B cell (primary cell): ENCODE measurements around the gene METTL4. TPM values are rescaled to one million over a fixed set of nuclear protein-coding genes. Genes with fewer than 3 reads are reported as not detected.

Source experiments
- ATAC-seq: fragments of 200-7000 bp; cut with Tn5 transposase; one replicate; pipeline ENCODE4 v1.10.0; 2021; ENCODE audit warnings: low read depth, mild to moderate bottlenecking, moderate number of reproducible peaks, moderate library complexity
- CTCF ChIA-PET: fragments of 350-600 bp; sonication (Branson Sonifier 250); formaldehyde crosslinking; loops from one replicate; lab custom pipeline; 2021; ENCODE audit warnings: antibody characterized with exemption, inconsistent platforms; lab: Charles Lee
- POLR2A ChIA-PET: fragments of 350-600 bp; sonication (Branson Sonifier 250); formaldehyde crosslinking; loops from one replicate; lab custom pipeline; 2021; ENCODE audit warnings: antibody characterized with exemption; lab: Charles Lee
- DNase-seq: peaks from one replicate; pipeline ENCODE4 v3.0.0; 2013
- H2AFZ ChIP-seq: 2 replicates; pipeline ENCODE4 v1.6.1; 2012; ENCODE audit warnings: mild to moderate bottlenecking, low read depth, low read length; ENCODE audit not compliant: insufficient read depth, poor library complexity, severe bottlenecking
- H3K27ac ChIP-seq, 2 donors: 1 replicate in 1 of 2; 2 replicates in 1 of 2; pipeline ENCODE4 v1.5.1; 2012 to 2013; ENCODE audit warnings: low read length in 2 of 2, mild to moderate bottlenecking in 2 of 2, moderate library complexity in 1 of 2
- H3K27me3 ChIP-seq, 4 experiments: fragments of 200-600 bp in 1 of 4; sonication (generic) in 1 of 4; replicated peaks in 1 of 4; 1 replicate in 2 of 4; 2 replicates in 2 of 4; pipeline versions ENCODE4 v1.6.1 to v1.7.0; 2013 to 2016; ENCODE audit warnings: low read length in 3 of 4, mild to moderate bottlenecking in 2 of 4, mixed read lengths in 1 of 4, moderate library complexity in 1 of 4; ENCODE audit not compliant: insufficient read depth in 4 of 4, control insufficient read depth in 3 of 4; ENCODE audit errors: control extremely low read depth in 1 of 4
- H3K36me3 ChIP-seq, 2 experiments: replicated peaks in 1 of 2; 1 replicate in 1 of 2; 2 replicates in 1 of 2; pipeline versions ENCODE4 v1.6.1 to v1.7.1; 2013; ENCODE audit warnings: low read length in 1 of 2; ENCODE audit not compliant: insufficient read depth in 2 of 2, control insufficient read depth in 1 of 2; ENCODE audit errors: control extremely low read depth in 1 of 2, extremely low read depth in 1 of 2
- H3K4me1 ChIP-seq, 2 donors: fragments of 200-600 bp in 1 of 2; sonication (generic) in 1 of 2; 1 replicate in 1 of 2; 2 replicates in 1 of 2; pipeline versions ENCODE4 v1.5.1 to v1.6.1; 2013 to 2017; ENCODE audit warnings: low read length in 2 of 2; ENCODE audit not compliant: control insufficient read depth in 2 of 2, insufficient read depth in 2 of 2
- H3K4me2 ChIP-seq: replicated peaks from 2 replicates; pipeline ENCODE3; 2012; ENCODE audit warnings: mild to moderate bottlenecking, low read depth, low read length; ENCODE audit not compliant: poor library complexity, severe bottlenecking
- H3K4me3 ChIP-seq, 5 experiments: fragments of 200-600 bp in 1 of 5; sonication (generic) in 1 of 5; 1 replicate in 3 of 5; 2 replicates in 2 of 5; pipeline versions ENCODE4 v1.5.1 to v1.7.0; 2011 to 2016; ENCODE audit warnings: low read length in 4 of 5, mild to moderate bottlenecking in 4 of 5, low read depth in 2 of 5, control low read depth in 1 of 5, moderate library complexity in 1 of 5; ENCODE audit not compliant: insufficient read depth in 1 of 5; ENCODE audit errors: control extremely low read depth in 1 of 5, extremely low read depth in 1 of 5
- H3K79me2 ChIP-seq: fragments of 200-600 bp; sonication (generic); one replicate; pipeline ENCODE4 v1.6.0; 2016; ENCODE audit warnings: low read length; ENCODE audit not compliant: control insufficient read depth, insufficient read depth
- H3K9ac ChIP-seq: fragments of 200-600 bp; sonication (generic); 2 replicates; pipeline ENCODE4 v1.6.1; 2017; ENCODE audit warnings: mild to moderate bottlenecking, low read length, moderate library complexity
- H3K9me3 ChIP-seq, 3 donors: one replicate each; pipeline versions ENCODE4 v1.6.1 to v1.7.1; 2013; ENCODE audit warnings: low read length in 2 of 3; ENCODE audit not compliant: control insufficient read depth in 2 of 3, insufficient read depth in 1 of 3; ENCODE audit errors: control extremely low read depth in 1 of 3
- H4K20me1 ChIP-seq: 2 replicates; pipeline ENCODE4 v1.6.0; 2012; ENCODE audit warnings: mild to moderate bottlenecking, low read length; ENCODE audit not compliant: insufficient read depth, control insufficient read depth, poor library complexity, severe bottlenecking
- H3K27ac Mint-ChIP-seq: one replicate; pipeline ENCODE4 v1.8.0; 2021; ENCODE audit warnings: mixed read lengths
- H3K27me3 Mint-ChIP-seq: one replicate; pipeline ENCODE4 v1.8.0; 2021; ENCODE audit warnings: mixed read lengths
- H3K4me1 Mint-ChIP-seq: one replicate; pipeline ENCODE4 v1.8.0; 2021; ENCODE audit warnings: mixed read lengths
- H3K4me3 Mint-ChIP-seq: one replicate; pipeline ENCODE4 v1.8.0; 2021; ENCODE audit warnings: mixed read lengths
- H3K9me3 Mint-ChIP-seq: one replicate; pipeline ENCODE4 v1.8.0; 2022; ENCODE audit warnings: mixed read lengths; ENCODE audit not compliant: insufficient read depth
- EZH2 ChIP-seq: IDR thresholded peaks from 2 replicates; pipeline ENCODE4 v1.6.1; 2012; ENCODE audit warnings: borderline replicate concordance, low read depth, mild to moderate bottlenecking, moderate library complexity, low read length; ENCODE audit not compliant: insufficient read depth, poor library complexity, severe bottlenecking
- WGBS: methylation state at CpG from one replicate; pipeline ENCODE4 v1.1.5; 2013; ENCODE audit warnings: missing lambda C conversion rate; ENCODE audit not compliant: insufficient coverage; 5-methylcytosine and 5-hydroxymethylcytosine counted together
- intact Hi-C: fragments of 100-400 bp; cut with micrococcal nuclease; formaldehyde crosslinking; loops from one replicate; pipeline ENCODE4 v1.10.0; 2022
- polyA plus RNA-seq: library from polyadenylated mRNA; depleted of rRNA; stranded (reverse); fragments of >200 nt; gene quantifications from 2 replicates; pipeline ENCODE4 v1.2.3, GENCODE V29; 2012
- total RNA-seq, 2 donors: library from RNA; stranded (reverse); fragments of 120-200 nt in 1 of 2; gene quantifications; 1 replicate in 1 of 2; 2 replicates in 1 of 2; pipeline versions ENCODE4 v1.2.3 to v1.2.4, GENCODE V29; 2013 to 2022
- TF ChIP-seq, protein P1 (sequence below): fragments of 200-600 bp; IDR thresholded peaks from one replicate; pipeline ENCODE4 v1.8.0; 2022; ENCODE audit warnings: antibody characterized with exemption, mild to moderate bottlenecking

METTL4 gene
- total and polyA plus RNA-seq, 2 donors (not counting 1 experiment from before 2014, with no cell fraction given), result 12.9 to 31.6 TPM

DNA sequence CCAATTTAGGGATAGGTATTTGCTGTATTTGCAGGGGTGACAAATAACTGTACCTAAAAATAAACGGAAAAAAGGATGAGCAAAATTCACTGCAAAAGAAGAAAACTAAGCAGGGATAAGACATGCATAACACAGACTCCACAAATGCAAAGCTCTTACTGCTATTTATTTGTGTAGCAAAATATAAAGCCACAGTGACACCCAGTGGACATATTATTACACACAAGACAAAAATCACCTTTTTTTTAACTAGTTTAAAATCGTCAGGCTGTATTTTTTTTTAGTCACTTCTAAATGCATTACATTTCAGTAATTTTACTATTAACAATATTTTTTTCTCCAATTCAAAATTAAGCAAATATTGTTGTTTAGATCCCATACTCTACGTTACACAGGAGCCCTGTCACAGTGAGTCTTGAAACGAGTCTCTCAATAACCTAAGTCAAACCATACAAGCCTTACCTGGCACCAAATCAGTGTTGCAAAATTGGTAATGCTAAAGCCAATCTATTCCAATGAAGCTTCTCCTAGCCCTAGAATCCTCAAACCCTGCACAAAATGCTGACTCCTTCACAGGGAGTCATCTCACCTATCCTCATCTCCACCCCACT, 23.7 kb downstream of the METTL4 start:
- H3K27me3 ChIP-seq, result no peaks in the 10 kb centered on the region
- Mint-ChIP-seq H3K27ac (peak overlapping the region; percentile 18), H3K9me3 (no peaks in the 10 kb centered on the region), H3K4me3 (no peak overlapping the region), H3K4me1 (peaks cover 10% of the 10 kb centered on the region), H3K27me3 (no peaks in the 10 kb centered on the region)
- no peaks in the 10 kb centered on the region for H3K79me2 ChIP-seq
- H3K9me3 ChIP-seq, result no peaks in the 10 kb centered on the region
- peaks cover 10 to 18% of the 10 kb centered on the region in 2 experiments for H3K36me3 ChIP-seq
- H3K4me2 ChIP-seq, result no peak overlapping the region
- TF ChIP-seq EZH2, result no peak
- TF ChIP-seq, protein P1, sequence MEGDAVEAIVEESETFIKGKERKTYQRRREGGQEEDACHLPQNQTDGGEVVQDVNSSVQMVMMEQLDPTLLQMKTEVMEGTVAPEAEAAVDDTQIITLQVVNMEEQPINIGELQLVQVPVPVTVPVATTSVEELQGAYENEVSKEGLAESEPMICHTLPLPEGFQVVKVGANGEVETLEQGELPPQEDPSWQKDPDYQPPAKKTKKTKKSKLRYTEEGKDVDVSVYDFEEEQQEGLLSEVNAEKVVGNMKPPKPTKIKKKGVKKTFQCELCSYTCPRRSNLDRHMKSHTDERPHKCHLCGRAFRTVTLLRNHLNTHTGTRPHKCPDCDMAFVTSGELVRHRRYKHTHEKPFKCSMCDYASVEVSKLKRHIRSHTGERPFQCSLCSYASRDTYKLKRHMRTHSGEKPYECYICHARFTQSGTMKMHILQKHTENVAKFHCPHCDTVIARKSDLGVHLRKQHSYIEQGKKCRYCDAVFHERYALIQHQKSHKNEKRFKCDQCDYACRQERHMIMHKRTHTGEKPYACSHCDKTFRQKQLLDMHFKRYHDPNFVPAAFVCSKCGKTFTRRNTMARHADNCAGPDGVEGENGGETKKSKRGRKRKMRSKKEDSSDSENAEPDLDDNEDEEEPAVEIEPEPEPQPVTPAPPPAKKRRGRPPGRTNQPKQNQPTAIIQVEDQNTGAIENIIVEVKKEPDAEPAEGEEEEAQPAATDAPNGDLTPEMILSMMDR, result peak; percentile 81
- 94% methylated on average over 2 of the region's 4 CpGs for WGBS
- no peaks in the 10 kb centered on the region for H4K20me1 ChIP-seq
- peak; percentile 61 for DNase-seq
- H3K4me1 ChIP-seq, result peaks cover 0 to 2% of the 10 kb centered on the region in 2 donors
- POLR2A ChIA-PET, result no interaction called here
- no peak overlapping the region for H3K9ac ChIP-seq
- CTCF ChIA-PET, result interaction anchor here (0.9 to 4.0 kb wide), 23 partner anchors 9 to 1808 kb away, joined by 3 to 45 read pairs (median 5); no protein-coding TSS in a partner anchor
- H3K4me3 ChIP-seq, result no peak overlapping the region
- H3K27ac ChIP-seq, result no peak overlapping the region
- intact Hi-C loops, result loop anchor here (1.0 to 10.0 kb wide), 4 partner anchors 210 to 1923 kb away; no protein-coding TSS in a partner anchor
- peak; percentile 33 for ATAC-seq
- H2AFZ ChIP-seq, result no peak overlapping the region

DNA sequence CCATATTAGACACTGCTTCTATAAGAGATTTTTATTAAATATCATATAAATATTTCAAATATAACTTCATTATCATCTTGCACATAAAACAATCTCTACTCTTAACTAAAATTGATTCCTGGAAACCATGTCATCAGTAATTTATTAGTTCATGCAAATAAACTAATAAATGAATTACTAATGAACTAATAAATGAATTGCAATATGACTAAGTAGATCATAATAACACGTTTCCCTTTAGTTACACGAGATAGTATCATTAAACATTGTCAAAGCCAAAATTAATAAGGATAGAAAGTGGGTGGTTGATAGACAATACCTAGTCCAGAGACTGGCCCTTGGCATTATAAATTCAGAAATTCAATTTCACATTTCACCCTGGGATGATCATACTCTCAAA, 26.1 kb downstream of the METTL4 start:
- Mint-ChIP-seq H3K9me3 (no peaks in the 10 kb centered on the region), H3K27me3 (no peaks in the 10 kb centered on the region), H3K4me1 (peaks cover 14% of the 10 kb centered on the region), H3K27ac (no peak overlapping the region), H3K4me3 (no peak overlapping the region)
- ChIA-PET POLR2A (no interaction called here), CTCF (interaction anchor here (3.8 kb wide), 1 partner anchor 213 kb away, joined by 15 read pairs; no protein-coding TSS in a partner anchor)
- Histone ChIP-seq H3K9me3 (no peaks in the 10 kb centered on the region), H3K27me3 (no peaks in the 10 kb centered on the region), H3K79me2 (no peaks in the 10 kb centered on the region), H4K20me1 (no peaks in the 10 kb centered on the region), H3K36me3 (peaks cover 5 to 9% of the 10 kb centered on the region in 2 experiments), H3K4me3 (no peak overlapping the region), H3K4me1 (peaks cover 0 to 4% of the 10 kb centered on the region in 2 donors), H3K4me2 (no peak overlapping the region), H2AFZ (no peak overlapping the region), H3K9ac (no peak overlapping the region), H3K27ac (no peak overlapping the region)
- WGBS, result no CpG with 5 or more reads among the region's 2 CpGs
- ATAC-seq (no peak), DNase-seq (no peak)
- TF ChIP-seq EZH2, result no peak
- intact Hi-C loops, result loop anchor here (10.0 kb wide), 1 partner anchor 1920 kb away; no protein-coding TSS in a partner anchor
